ENCODE data around the gene HELZ2.

GRCh38 chr20:63536997-63537524 lies 37.0 kb downstream of the HELZ2 start, which contains the start of gene PTK6:
- TF ChIP-seq CTCF (IDR thresholded peaks at IDR 0.05) (no peak), POLR2A (IDR thresholded peaks at IDR 0.05) (no peak), EP300 (IDR thresholded peaks at IDR 0.05) (no peak)
